Measurements from ENCODE around the gene PPM1N.
A peak's percentile ranks its signal among the peaks of the same experiment; 100 is the strongest.

The PPM1N gene

DNA sequence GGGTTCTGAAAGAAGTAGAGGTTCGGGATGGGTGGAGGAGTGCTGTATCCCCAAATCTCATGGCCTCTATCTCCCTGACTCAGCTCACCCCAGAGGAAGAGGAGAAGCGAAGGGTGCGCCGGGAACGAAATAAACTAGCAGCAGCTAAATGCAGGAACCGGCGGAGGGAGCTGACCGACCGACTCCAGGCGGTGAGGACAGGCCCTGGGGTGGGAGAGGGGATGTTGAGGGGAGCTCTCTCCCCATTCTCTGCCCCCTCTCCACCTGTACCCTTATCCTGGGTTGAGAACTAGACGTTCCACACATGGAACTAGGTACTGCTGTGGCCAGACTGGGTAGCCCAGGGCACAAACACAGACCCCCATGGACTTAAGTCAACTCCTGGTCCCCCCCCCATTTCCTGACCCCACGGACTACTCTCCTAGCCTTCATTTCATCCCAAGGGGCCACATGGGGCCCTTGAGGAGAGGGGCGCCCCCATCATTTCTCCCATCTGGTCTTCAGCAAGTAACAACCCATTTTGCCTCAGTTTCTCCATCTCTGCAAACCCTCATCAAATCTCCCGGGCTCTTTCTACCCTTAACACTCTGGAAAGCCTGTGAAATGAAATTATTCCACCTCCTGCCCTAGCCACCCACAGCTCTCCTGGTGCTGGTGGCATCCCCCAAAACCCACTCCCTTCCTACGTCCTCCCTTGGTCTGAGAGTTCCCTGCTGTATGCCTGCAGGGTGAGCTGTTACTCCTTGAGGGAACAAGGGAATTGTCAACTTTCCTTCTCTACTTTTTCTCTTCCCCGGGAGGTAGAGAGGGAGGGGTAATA is 26.9 kb upstream of the PPM1N start:
- no peak for DNase-seq

- DNase-seq = no peak
Observed at GRCh38 chr19:45471931-45472562, 26.2 kb upstream of the PPM1N start.

DNA sequence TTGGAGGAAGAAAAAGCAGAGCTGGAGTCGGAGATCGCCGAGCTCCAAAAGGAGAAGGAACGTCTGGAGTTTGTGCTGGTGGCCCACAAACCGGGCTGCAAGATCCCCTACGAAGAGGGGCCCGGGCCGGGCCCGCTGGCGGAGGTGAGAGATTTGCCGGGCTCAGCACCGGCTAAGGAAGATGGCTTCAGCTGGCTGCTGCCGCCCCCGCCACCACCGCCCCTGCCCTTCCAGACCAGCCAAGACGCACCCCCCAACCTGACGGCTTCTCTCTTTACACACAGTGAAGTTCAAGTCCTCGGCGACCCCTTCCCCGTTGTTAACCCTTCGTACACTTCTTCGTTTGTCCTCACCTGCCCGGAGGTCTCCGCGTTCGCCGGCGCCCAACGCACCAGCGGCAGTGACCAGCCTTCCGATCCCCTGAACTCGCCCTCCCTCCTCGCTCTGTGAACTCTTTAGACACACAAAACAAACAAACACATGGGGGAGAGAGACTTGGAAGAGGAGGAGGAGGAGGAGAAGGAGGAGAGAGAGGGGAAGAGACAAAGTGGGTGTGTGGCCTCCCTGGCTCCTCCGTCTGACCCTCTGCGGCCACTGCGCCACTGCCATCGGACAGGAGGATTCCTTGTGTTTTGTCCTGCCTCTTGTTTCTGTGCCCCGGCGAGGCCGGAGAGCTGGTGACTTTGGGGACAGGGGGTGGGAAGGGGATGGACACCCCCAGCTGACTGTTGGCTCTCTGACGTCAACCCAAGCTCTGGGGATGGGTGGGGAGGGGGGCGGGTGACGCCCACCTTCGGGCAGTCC is 25.5 kb upstream of the PPM1N start:
- no peak for DNase-seq

DNA sequence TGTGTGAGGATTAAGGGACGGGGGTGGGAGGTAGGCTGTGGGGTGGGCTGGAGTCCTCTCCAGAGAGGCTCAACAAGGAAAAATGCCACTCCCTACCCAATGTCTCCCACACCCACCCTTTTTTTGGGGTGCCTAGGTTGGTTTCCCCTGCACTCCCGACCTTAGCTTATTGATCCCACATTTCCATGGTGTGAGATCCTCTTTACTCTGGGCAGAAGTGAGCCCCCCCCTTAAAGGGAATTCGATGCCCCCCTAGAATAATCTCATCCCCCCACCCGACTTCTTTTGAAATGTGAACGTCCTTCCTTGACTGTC is 24.9 kb upstream of the PPM1N start:
- no peak for DNase-seq

GRCh38 chr19:45473682-45474605 is 24.3 kb upstream of the PPM1N start:
- no peak for DNase-seq

DNA sequence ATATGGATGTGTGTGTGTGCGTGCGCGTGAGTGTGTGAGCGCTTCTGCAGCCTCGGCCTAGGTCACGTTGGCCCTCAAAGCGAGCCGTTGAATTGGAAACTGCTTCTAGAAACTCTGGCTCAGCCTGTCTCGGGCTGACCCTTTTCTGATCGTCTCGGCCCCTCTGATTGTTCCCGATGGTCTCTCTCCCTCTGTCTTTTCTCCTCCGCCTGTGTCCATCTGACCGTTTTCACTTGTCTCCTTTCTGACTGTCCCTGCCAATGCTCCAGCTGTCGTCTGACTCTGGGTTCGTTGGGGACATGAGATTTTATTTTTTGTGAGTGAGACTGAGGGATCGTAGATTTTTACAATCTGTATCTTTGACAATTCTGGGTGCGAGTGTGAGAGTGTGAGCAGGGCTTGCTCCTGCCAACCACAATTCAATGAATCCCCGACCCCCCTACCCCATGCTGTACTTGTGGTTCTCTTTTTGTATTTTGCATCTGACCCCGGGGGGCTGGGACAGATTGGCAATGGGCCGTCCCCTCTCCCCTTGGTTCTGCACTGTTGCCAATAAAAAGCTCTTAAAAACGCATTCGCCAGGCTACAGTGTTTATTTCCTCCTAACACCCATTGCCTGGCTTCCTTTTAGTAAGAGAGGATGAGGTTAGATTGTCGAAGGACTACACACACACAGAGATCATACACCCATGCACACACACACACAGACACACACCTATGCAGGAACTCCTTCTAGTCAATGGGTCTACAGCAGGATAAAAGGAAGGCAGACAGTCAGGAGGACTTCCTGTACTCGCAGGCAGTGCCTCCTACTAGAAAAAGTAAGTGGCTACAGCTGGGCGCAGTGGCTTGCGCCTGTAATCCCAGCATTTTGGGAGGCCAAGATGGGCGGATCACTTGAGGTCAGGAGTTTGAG is 23.4 kb upstream of the PPM1N start:
- peak; percentile 14 for DNase-seq

DNA sequence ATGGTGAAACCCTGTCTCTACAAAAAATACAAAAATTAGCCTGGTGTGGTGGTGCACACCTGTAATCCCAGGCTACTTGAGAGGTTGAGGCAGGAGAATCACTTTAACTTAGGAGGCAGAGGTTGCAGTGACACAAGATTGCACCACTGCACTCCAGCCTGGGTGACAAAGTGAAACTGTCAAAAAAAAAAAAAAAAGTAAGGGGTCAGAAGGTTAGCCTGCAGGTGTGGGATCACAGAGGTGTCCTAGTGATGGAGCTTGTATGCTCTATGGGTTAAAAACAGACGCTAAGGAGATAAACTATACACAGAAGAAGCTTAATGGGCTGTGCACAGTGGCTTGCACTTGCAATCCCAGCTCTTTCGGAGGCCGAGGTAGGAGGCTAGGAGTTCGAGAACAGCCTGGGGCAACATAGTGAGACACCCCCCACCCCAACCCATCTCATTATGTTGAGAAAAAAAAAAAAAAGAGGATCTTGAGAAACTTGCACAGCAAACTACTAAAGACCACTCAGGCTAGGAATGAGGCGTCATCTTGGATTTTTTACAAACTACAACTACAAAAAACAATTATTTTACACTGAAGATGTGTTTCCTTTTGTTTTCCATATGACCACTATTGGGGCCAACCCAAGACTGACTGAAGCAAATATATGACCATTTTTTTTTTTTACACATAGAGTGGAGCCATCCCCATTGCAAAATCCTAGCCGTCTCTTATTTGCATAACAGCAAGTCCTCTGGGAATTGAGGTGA is 22.5 kb upstream of the PPM1N start:
- no peak for DNase-seq

DNA sequence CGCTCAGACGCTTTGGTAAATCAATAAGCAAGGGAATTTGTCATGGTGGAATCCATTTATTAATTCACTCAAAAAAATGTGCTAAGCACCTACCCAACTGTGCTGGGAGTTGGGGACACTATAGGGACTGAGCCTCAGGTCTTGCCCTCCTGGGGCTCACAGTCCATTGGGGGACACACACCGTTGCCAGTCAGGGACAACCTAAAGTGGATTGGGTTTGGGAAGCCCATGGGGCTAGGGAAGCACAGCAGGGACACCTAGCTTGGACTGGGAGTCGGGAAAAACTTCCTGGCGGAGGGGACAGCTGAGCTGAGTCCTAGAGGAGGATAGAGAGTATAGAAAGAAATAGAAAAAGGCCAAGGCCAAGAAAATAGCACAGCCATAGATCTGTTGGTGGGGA is 21.9 kb upstream of the PPM1N start:
- no peak for DNase-seq

- no peak for DNase-seq
Observed at GRCh38 chr19:45477186-45477585, 21.1 kb upstream of the PPM1N start.

DNA sequence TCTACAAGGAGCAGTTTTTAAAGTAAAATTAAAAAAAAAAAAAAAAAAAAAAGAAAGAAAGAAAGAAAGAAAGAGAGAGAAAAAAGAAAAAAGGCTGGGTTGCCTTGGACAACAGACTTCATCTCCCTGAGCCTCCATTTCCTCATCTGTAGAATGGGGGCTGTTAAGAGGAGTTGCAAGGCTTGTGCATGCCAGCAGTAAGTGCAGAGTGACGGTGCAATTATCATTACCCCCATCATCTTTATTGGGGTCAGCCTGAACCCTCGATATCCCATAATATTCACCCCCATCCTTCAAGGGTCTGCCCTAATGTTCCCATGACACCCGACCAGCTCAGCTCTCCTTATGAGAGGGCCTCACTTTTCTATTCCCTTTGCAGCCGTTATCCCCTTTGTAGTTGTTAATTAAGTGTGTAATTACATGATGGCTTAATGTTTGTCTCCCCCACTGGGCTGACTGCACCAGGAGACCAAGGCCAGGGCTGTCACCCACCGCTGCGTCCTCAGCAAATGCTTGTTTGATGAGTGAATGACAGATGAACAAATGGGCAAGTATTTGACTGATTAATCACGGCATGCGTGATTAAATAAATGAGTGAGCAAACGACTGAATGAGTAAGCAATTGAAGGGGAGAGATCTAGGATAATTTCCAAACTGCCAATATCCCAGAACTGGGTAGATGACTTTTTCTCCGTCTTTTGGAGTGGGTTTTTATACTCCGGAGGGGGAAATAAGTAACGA is 20.4 kb upstream of the PPM1N start:
- no peak for DNase-seq

DNA sequence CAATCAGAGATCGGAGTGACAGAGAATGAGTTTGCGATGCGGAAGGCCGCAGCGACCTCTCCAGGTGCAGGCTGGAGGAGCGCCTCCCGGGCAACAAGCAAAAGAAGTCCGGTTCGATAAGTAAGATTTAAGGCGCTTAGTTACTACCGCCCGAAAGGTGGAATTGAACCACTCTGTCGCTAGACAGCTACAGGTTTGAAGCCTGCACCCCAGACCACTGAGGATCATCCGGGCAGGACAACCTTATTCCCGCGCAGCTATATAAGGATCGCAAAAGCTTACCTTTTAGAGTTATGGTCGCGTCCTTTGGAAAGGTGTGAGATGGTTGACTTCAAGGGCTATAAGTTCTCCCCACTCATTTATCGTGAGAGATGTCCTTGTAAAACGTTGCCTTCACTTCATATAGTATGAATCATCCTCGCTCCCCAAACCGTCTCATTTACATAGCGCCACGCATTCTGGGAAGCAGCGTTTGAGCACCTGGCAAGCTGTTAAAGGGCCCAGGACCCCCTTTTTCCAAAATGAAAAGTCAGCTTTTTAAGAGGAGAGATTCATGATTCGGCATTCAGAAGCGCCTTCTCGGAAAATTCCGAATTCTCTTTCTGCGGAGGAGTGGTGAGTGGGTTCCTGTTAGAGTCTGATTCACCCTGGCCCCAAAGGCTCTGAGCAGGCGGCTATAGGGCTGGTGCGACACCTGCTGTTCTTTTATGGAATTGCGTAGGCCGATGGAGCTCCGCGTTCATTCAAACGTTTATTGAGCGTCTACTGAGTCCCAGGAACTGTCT is 19.6 kb upstream of the PPM1N start:
- peak; percentile 86 for DNase-seq

DNA sequence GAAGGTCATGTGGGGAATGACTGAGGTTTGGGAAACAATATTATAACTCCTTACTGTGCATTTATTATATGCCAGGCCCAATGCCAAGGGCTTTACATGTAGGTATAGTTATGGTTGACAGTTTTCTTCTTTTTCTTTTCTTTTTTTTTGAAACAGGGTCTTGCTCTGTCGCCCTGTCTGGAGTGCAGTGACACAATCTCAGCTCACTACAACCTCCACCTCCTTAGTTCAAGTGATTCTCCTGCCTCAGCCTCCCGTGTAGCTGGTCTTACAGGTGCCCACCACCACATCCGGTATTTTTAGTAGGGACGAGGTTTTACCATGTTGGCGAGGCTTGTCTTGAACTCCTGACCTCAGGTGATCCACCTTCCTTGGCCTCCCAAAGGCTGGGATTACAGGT is 15.2 kb upstream of the PPM1N start:
- DNase-seq = no peak

DNA sequence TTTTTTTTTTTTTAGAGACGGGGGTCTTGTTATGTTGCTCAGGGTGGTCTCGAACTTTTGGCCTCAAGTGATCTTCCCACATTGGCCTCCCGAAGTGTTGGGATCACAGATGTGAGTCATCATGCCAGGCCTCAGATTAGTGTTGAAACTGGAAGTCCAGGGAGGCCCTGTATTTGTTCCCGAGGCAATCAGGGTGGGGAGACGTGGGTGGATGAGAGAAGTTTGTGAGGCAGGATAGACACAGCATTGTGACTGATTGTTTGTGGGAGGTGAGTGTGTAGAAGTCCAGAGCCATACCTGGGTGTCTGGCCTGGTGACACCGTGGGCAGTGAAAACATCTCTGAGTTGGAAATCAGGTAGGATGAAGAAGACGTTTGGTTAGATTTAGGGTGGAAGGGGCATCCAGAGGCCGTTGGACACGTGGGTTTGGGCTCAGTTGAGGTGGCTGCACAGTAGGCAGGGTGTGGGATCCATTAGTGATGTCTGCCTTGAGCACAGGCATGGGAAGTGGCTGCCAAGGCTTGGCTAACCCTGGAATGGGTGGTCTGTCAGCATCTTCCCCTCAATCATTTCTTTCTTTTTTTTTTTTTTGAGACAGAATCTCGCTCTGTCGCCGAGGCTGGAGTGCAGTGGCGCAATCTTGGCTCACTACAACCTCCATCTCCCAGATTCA is 13.8 kb upstream of the PPM1N start:
- no peak for DNase-seq

DNA sequence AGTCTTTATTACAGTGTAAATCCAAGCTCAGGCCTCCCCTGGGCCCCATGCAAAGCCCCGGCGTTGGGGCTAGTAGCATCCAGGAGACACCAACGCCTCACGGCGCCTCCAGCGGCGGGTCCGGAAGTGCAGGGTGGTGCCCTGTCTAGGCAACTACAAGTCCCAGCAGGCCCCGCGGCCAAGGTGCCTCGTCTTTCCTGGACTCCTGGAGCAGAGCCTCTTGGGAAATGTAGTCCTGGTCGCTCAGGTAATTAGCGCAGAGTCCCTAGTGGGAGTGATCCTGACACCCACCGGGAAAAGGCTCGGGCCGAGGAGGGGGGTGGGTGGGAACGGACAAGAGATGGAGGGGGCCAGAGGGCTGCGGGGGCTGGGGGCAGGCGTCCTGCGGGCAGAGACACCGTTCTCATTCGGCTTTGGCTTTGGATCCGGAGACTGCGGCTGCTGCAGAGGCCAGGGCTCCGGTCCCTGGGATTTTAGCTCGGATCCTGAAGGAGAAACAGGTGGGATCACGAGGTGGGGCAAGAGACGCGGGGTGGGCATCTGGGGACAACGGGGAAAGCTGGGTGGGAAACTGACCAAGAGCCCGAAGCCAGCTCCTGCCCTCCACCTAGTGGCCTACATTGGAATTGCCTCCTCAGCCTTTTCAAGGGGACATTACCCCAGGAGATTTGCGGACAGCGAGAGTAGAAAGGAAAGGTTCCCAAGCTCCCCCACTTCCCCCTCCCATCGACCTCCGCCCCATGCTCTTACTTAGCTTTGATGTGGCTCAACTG is 12.8 kb upstream of the PPM1N start:
- DNase-seq = peak; percentile 85

DNA sequence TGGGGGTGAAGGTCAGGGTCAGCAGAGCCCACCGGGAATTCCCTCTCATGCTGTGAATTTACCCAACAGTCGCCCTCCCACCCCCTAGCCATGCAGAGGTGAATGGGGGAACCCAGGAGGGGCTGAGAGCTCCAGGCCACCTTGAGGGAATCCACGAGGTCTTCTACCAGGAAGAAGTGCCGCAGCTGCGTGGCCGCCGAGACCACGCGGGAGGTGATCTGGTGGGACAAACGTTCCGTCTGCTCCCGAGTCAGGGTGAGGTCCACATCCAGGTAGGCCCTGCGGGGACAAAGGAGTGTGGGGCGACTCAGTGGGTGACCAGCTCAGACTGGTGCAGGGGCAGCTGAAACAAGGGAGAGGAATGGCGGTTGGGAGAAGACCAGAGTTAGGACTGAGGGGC is 9.5 kb upstream of the PPM1N start:
- no peak for DNase-seq

GRCh38 chr19:45489216-45489855 is 8.9 kb upstream of the PPM1N start:
- no peak for DNase-seq

- no peak for DNase-seq
Observed at GRCh38 chr19:45492137-45492626, 6.1 kb upstream of the PPM1N start.
